Activated CD8-positive, alpha-beta T cell treated with anti-CD3 and anti-CD28 coated beads for 36 hours (primary cell): Measurements from ENCODE around the gene VPS35L. TPM values are rescaled to one million over a fixed set of nuclear protein-coding genes. Genes with fewer than 3 reads are reported as not detected.

Experiments used
- ATAC-seq: fragments of 200-7000 bp; cut with Tn5 transposase; one replicate; pipeline ENCODE4 v1.10.0; 2021; ENCODE audit warnings: mild to moderate bottlenecking, moderate library complexity
- CTCF ChIA-PET: fragments of 350-600 bp; sonication (Branson Sonifier 250); formaldehyde crosslinking; loops from one replicate; lab custom pipeline; 2021; ENCODE audit warnings: antibody characterized with exemption; lab: Charles Lee
- POLR2A ChIA-PET: fragments of 350-600 bp; sonication (Branson Sonifier 250); formaldehyde crosslinking; loops from one replicate; lab custom pipeline; 2021; ENCODE audit warnings: antibody characterized with exemption; lab: Charles Lee
- DNase-seq: peaks from one replicate; pipeline ENCODE4 v3.0.0-alpha.2; 2020
- H3K27ac Mint-ChIP-seq: one replicate; pipeline ENCODE4 v1.8.0; 2021; ENCODE audit warnings: mild to moderate bottlenecking, mixed read lengths
- H3K27me3 Mint-ChIP-seq: one replicate; pipeline ENCODE4 v1.8.0; 2021; ENCODE audit warnings: mixed read lengths
- H3K36me3 Mint-ChIP-seq: one replicate; pipeline ENCODE4 v1.8.0; 2021; ENCODE audit warnings: low read depth, mixed read lengths
- H3K4me1 Mint-ChIP-seq: one replicate; pipeline ENCODE4 v1.8.0; 2021; ENCODE audit warnings: low read depth, mixed read lengths
- H3K4me3 Mint-ChIP-seq: one replicate; pipeline ENCODE4 v1.8.0; 2021; ENCODE audit warnings: mild to moderate bottlenecking, moderate library complexity, mixed read lengths
- H3K9me3 Mint-ChIP-seq: one replicate; pipeline ENCODE4 v1.8.0; 2021; ENCODE audit warnings: mixed read lengths
- intact Hi-C: fragments of 100-400 bp; cut with micrococcal nuclease; formaldehyde crosslinking; loops from one replicate; pipeline ENCODE4 v1.10.0; 2022
- total RNA-seq, 2 experiments: library from RNA; stranded (reverse); gene quantifications; one replicate each; pipeline ENCODE4 v1.2.3, GENCODE V29; 2021
- TF ChIP-seq, protein P1 (sequence below): fragments of 200-600 bp; IDR thresholded peaks from one replicate; pipeline ENCODE4 v1.8.0; 2022; ENCODE audit warnings: antibody characterized with exemption, mild to moderate bottlenecking

VPS35L gene
- total RNA-seq, 2 experiments from 2014 or later = 32.1 to 34.8 TPM

DNA sequence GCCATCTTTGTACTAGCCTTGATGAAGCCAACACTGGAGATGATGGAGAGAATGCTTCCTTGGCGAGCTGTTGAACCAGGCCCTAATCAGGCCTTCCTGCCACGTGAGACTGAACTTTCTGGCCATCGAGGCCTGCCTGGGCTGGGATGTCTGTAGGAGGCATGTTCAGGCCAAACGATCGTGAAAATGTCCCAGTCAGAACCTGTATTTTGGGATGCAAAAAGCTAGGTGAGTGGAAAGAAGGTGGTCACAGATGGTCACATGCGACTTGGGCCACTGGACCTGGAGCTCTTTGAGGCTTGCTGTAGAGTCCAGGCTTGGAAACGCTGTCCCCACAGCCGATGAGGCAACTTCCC, 149.6 kb downstream of the VPS35L start:
- intact Hi-C loops = no loop called here
- ATAC-seq = no peak
- Mint-ChIP-seq H3K4me3 (no peak overlapping the region), H3K36me3 (peaks cover 70% of the 10 kb centered on the region), H3K9me3 (no peaks in the 10 kb centered on the region), H3K4me1 (peaks cover 6% of the 10 kb centered on the region), H3K27ac (peak overlapping the region; percentile 20), H3K27me3 (no peaks in the 10 kb centered on the region)
- ChIA-PET CTCF (interaction anchor here (1.3 kb wide), 1 partner anchor 181 kb away, joined by 3 read pairs; no protein-coding TSS in a partner anchor), POLR2A (interaction anchor here (1.4 kb wide), 1 partner anchor 9 kb away, joined by 4 read pairs; no protein-coding TSS in a partner anchor)
- DNase-seq = no peak
- TF ChIP-seq, protein P1, sequence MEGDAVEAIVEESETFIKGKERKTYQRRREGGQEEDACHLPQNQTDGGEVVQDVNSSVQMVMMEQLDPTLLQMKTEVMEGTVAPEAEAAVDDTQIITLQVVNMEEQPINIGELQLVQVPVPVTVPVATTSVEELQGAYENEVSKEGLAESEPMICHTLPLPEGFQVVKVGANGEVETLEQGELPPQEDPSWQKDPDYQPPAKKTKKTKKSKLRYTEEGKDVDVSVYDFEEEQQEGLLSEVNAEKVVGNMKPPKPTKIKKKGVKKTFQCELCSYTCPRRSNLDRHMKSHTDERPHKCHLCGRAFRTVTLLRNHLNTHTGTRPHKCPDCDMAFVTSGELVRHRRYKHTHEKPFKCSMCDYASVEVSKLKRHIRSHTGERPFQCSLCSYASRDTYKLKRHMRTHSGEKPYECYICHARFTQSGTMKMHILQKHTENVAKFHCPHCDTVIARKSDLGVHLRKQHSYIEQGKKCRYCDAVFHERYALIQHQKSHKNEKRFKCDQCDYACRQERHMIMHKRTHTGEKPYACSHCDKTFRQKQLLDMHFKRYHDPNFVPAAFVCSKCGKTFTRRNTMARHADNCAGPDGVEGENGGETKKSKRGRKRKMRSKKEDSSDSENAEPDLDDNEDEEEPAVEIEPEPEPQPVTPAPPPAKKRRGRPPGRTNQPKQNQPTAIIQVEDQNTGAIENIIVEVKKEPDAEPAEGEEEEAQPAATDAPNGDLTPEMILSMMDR = no peak

DNA sequence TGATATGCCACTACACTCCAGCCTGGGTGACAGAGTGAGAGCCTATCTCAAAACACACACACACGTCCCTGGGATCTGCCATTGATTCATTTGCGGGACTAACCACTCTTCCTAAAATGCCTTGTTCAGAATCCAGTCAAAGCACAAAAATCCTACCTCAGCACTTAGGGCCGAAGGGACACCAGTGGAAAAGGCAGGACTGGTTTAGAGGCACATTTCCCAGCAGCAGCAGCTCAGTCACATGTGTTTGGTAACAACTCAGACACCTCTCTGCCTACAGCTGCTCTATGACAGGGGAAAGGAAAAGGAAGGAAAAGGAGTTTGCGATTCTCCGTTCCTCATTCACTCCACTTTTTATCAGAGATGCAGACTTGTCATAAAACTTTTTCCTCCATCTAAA, 150.3 kb downstream of the VPS35L start:
- Mint-ChIP-seq H3K27me3 (no peaks in the 10 kb centered on the region), H3K27ac (peak overlapping the region; percentile 9), H3K4me3 (no peak overlapping the region)

DNA sequence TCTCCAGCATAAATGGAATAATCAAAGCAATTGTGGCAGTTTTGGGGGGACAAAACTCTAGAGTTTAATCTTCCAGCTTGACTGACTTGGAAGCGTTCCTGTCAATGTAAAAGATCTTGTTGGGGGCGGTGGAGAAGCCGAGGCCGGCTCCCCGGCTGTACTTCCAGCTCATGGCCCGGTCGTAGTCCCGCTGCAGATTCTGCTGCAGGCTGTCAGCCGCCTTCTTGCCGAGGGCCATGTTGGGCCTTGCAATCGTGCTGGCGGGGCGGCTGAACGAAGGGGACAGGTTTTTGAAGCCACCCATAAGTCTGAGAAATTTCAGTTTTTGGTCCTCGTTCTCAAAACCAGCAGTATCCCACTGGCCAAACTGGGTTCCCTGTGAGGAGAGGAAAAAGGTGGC, 151.3 kb downstream of the VPS35L start:
- no peak overlapping the region for H3K4me3 Mint-ChIP-seq
- intact Hi-C loops = no loop called here
- no peaks in the 10 kb centered on the region for H3K9me3 Mint-ChIP-seq
- ChIA-PET POLR2A (interaction anchor here (1.2 kb wide), 1 partner anchor 10 kb away, joined by 3 read pairs; no protein-coding TSS in a partner anchor), CTCF (no interaction called here)
- DNase-seq (no peak), ATAC-seq (no peak)
- no peaks in the 10 kb centered on the region for H3K27me3 Mint-ChIP-seq
- peaks cover 6% of the 10 kb centered on the region for H3K4me1 Mint-ChIP-seq
- H3K27ac Mint-ChIP-seq = no peak overlapping the region
- H3K36me3 Mint-ChIP-seq = peaks cover 60% of the 10 kb centered on the region
- TF ChIP-seq, protein P1 = no peak

More for the DNA sequence above, 150.3 kb downstream of the VPS35L start:
- ChIA-PET POLR2A (interaction anchor here (1.2 to 1.4 kb wide), 2 partner anchors 10 to 11 kb away, joined by 3 to 4 read pairs; no protein-coding TSS in a partner anchor), CTCF (interaction anchor here (1.3 kb wide), 1 partner anchor 181 kb away, joined by 3 read pairs; no protein-coding TSS in a partner anchor)
- no peak for DNase-seq
- TF ChIP-seq, protein P1 = no peak
- no peaks in the 10 kb centered on the region for H3K9me3 Mint-ChIP-seq
- no peak for ATAC-seq
- intact Hi-C loops = no loop called here
- H3K4me1 Mint-ChIP-seq = peaks cover 6% of the 10 kb centered on the region
- peaks cover 63% of the 10 kb centered on the region for H3K36me3 Mint-ChIP-seq

DNA sequence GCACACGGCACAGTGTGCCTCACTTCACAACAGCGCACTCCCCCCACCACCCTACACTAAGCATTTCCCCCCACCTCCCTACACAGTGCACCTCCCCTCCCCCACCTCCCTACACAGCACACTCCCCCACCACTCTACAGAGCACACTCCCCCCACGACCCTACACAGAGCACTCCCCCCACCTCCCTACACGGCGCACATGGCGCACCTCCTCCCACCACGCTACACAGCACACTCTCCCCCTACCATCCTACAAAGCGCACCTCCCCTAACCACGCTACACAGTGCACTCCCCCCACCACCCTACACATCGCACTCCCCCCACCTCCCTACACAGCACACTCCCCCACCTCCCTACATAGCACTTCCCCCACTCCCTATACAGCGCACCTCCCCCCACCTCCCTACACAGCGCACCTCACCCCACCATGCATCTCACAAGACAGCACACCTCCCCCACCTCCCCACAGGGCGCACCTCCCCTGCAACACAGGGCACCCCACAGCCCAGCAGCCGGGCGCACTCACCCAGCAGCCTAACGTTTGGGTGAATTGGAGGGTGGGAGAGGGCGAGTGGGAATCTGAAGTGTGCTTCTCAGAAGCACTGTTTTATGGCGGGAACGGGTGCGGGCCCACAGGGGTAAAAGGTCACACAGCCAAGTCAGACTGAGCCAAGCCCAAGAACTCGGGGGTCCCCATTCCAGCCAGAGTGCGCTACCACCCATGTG, 152.2 kb downstream of the VPS35L start:
- Mint-ChIP-seq H3K4me3 (no peak overlapping the region), H3K4me1 (peaks cover 6% of the 10 kb centered on the region), H3K27me3 (no peaks in the 10 kb centered on the region), H3K9me3 (no peaks in the 10 kb centered on the region), H3K27ac (no peak overlapping the region), H3K36me3 (peaks cover 57% of the 10 kb centered on the region)
- CTCF ChIA-PET = no interaction called here
- POLR2A ChIA-PET = no interaction called here
- DNase-seq (no peak), ATAC-seq (no peak)
- TF ChIP-seq, protein P1 = no peak
- intact Hi-C loops = no loop called here
